VCaP (cell line): ENCODE results near the gene ZNF132.

Experiments
- H3K27ac ChIP-seq: fragments of 450-650 bp; 2 replicates; pipeline ENCODE4 v1.5.1; 2017
- CTCF ChIP-seq: fragments of 450-650 bp; conservative IDR thresholded peaks from 2 replicates; pipeline ENCODE4 v1.5.1; 2017; ENCODE audit warnings: mild to moderate bottlenecking, moderate library complexity

Gene ZNF132

DNA sequence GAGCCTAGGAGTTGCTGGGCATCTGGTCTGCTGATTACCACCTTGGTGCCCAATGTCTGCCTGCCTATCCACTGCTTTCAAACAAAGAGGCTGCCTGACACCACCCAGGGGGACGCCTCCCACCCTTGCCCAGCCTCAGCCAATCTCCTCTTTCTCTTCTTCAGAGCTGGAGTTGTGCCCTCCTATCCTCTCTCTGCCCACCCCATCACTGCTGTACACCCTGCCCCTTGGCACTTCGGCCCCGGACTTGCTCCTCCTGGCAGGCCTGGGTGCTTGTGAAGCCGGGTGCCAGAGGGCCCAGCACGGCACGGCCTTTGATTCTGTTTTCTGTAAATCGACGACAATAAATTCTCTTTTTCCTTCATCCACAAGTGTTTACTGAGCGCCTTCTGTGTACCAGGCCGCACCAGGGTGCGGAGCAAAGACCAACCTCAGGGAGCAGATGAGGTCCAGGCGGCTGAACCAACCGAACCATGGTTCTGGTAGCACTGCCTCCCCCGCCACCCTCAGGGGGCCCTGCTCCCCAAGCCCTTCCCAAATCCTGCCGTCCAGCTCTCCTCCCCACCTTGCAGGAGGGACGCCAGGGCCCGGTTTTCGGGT is 39.5 kb downstream of the ZNF132 start:
- no peak for TF ChIP-seq CTCF
- H3K27ac ChIP-seq, result peak overlapping the region; percentile 76

- H3K27ac ChIP-seq, result peak overlapping the region; percentile 76; the same call in 1 of the 2 replicates
Observed at GRCh38 chr19:58399903-58400302, 40.0 kb downstream of the ZNF132 start.

GRCh38 chr19:58398545-58398944 is 41.4 kb downstream of the ZNF132 start:
- no peak overlapping the region for H3K27ac ChIP-seq
- no peak for TF ChIP-seq CTCF

More at GRCh38 chr19:58399903-58400302, 40.0 kb downstream of the ZNF132 start:
- no peak for TF ChIP-seq CTCF

DNA sequence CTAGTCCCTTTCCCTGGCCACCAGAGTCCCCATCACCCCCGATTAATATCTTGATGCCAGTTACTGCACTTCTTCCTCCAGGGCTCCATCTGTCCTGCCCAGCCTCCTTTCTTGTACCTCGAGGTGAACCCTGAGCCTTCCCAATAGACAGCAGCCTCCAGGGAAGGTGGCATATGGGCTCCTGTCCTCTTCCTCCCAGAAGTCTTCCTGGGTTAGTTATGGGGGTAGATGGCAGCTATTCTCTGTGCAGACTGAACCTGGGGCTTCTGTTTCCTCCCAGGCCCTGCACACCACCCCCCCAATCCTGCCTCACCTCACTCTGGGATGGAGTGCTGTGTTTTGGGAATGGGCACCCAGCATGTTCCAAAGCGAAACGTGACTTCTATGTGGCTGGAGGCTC is 41.9 kb downstream of the ZNF132 start:
- no peak for TF ChIP-seq CTCF

DNA sequence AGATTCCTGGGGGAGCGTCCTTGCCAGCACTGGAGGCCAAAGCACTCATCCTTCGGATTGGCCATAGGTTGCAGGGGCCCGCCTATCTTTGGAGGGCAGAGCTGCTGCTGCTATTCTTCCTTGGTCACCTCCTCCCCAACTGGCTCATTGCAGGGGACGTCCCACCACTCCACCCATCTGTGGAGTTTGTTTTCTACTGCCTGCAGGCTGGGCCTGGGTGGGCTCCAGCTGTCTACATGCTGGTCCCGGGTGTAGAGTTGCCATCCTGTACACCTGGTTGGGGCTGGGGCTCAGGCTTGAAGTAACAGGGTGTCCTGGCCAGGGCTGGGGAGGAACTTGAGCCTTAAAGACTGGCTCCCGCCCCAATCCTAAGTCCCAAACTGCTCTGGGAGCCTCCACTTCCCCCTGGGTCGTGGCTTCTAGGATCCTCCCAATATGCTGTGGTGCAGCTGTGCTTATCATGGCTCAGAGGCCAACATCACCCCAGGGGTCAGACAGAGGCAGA is 42.4 kb downstream of the ZNF132 start:
- H3K27ac ChIP-seq, result no peak overlapping the region
- TF ChIP-seq CTCF, result no peak

More for the DNA sequence above, 41.9 kb downstream of the ZNF132 start:
- no peak overlapping the region for H3K27ac ChIP-seq

- no peak overlapping the region for H3K27ac ChIP-seq
- TF ChIP-seq CTCF, result no peak
Observed at GRCh38 chr19:58396691-58397532, 43.0 kb downstream of the ZNF132 start.

DNA sequence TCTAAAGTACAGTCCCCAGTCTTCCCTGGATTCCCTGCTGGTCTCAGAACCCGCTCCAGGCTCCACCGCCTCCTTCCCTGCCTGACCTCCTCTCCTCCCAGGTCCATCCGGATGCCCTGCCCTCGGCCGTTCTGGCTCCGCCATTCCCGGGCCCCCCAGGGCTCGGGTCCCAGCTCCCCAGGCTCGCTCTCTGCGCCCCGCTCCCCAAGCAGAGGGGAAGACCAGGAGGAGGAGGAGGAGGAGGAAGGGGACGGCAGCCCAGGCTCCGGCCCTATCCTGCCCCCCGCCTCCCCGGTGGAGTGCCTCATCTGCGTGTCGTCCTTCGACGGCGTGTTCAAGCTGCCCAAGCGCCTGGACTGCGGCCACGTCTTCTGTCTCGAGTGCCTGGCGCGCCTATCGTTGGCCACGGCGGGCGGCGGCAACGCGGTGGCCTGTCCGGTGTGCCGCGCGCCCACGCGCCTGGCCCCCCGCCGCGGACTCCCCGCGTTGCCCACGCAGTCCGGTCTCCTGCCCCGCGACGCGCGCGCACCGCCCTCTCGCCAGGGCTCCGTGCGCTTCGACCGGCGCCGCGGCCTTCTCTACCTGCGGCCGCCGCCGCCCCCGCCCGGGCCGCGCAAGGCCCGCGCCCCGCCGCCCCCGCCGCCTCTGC is 43.9 kb downstream of the ZNF132 start:
- H3K27ac ChIP-seq, result peak overlapping the region; percentile 28
- no peak for TF ChIP-seq CTCF
